Body of pancreas (tissue), 4 donors: ENCODE data around the gene CXADR. TPM values are rescaled to one million over a fixed set of nuclear protein-coding genes. Genes with fewer than 3 reads are reported as not detected.
"Not testable (repeated sequence)": the region's sequence is repeated elsewhere in the genome, so short reads cannot be mapped to it uniquely, and the experiment has no call there.

Experiments used
- ATAC-seq: fragments of 150-250 bp; one replicate; pipeline ENCODE4 v1.9.1; 2016
- DNase-seq, 4 donors: peaks; one replicate each; pipeline ENCODE4 v3.0.0-alpha.2; 2019
- H3K27ac ChIP-seq, 4 donors: fragments of 200-600 bp; sonication (generic); 1 replicate in 3 of 4; 2 replicates in 1 of 4; pipeline versions ENCODE4 v1.5.1 to v1.6.1; 2016 to 2019; ENCODE audit warnings: mild to moderate bottlenecking in 1 of 4, mixed read lengths in 1 of 4, moderate library complexity in 1 of 4
- H3K27me3 ChIP-seq, 2 donors: fragments of 200-600 bp; sonication (generic); one replicate each; pipeline ENCODE4 v1.6.0; 2016; ENCODE audit warnings: mild to moderate bottlenecking in 1 of 2
- H3K36me3 ChIP-seq, 2 donors: fragments of 200-600 bp; sonication (generic); replicated peaks in 1 of 2; 2 replicates each; pipeline ENCODE4 v1.5.1; 2016; ENCODE audit warnings: low read depth in 2 of 2; ENCODE audit not compliant: insufficient read depth in 1 of 2
- H3K4me1 ChIP-seq: fragments of 200-600 bp; sonication (generic); one replicate; pipeline ENCODE4 v1.6.0; 2016
- H3K4me3 ChIP-seq, 2 donors: fragments of 200-600 bp; sonication (generic); 1 replicate in 1 of 2; 2 replicates in 1 of 2; pipeline ENCODE4 v1.5.1; 2016 to 2019
- H3K9me3 ChIP-seq, 3 donors: fragments of 200-600 bp; sonication (generic); 1 replicate in 2 of 3; 2 replicates in 1 of 3; pipeline ENCODE4 v1.5.1; 2016
- CTCF ChIP-seq, 7 experiments: fragments of 450-650 bp in 4 of 7; fragments of 200-600 bp in 3 of 7; sonication (generic) in 3 of 7; IDR thresholded peaks; one replicate each; pipeline ENCODE4 v1.5.1; 2016 to 2019; ENCODE audit warnings: antibody characterized with exemption in 7 of 7
- POLR2A ChIP-seq, 3 donors: fragments of 450-650 bp; IDR thresholded peaks; one replicate each; pipeline ENCODE4 v1.6.1; 2016; ENCODE audit warnings: antibody characterized with exemption in 3 of 3, mild to moderate bottlenecking in 2 of 3
- WGBS, 2 donors: methylation state at CpG; one replicate each; pipeline ENCODE4 v1.1.5; 2017; 5-methylcytosine and 5-hydroxymethylcytosine counted together
- intact Hi-C: fragments of 100-400 bp; cut with DNase I; formaldehyde crosslinking; loops from one replicate; pipeline ENCODE4 v1.15.1; 2023
- total RNA-seq, 2 donors: library from RNA; depleted of rRNA; stranded (reverse); fragments of >200 nt; gene quantifications; one replicate each; pipeline ENCODE4 v1.1.0, GENCODE V29; 2016

CXADR gene
- total RNA-seq, 2 donors from 2014 or later: 28.8 to 41.9 TPM

- TF ChIP-seq POLR2A (IDR thresholded peaks at IDR 0.05) (no peak), CTCF (IDR thresholded peaks at IDR 0.05) (no peak)
- 59 to 61% methylated on average over 4 of the region's 4 CpGs for WGBS, 2 donors
- ATAC-seq: no peak
Observed at GRCh38 chr21:17501107-17502006, 11.5 kb upstream of the CXADR start.

GRCh38 chr21:17502985-17503384 is 9.9 kb upstream of the CXADR start:
- 83 to 94% methylated on average over 5 of the region's 5 CpGs for WGBS, 2 donors
- DNase-seq, H3K4me3 ChIP-seq, H3K27me3 ChIP-seq, H3K9me3 ChIP-seq, intact Hi-C loops, H3K27ac ChIP-seq, ATAC-seq, H3K36me3 ChIP-seq, H3K4me1 ChIP-seq: not testable (repeated sequence)

More at GRCh38 chr21:17501107-17502006, 11.5 kb upstream of the CXADR start:
- no peaks in the 10 kb centered on the region for H3K4me1 ChIP-seq
- no peaks in the 10 kb centered on the region for H3K27me3 ChIP-seq
- no peak for DNase-seq
- no peak overlapping the region for H3K4me3 ChIP-seq
- no peak overlapping the region for H3K27ac ChIP-seq
- H3K9me3 ChIP-seq: no peaks in the 10 kb centered on the region
- intact Hi-C loops: no loop called here
- no peaks in the 10 kb centered on the region for H3K36me3 ChIP-seq

- WGBS, 2 donors: 63% methylated on average over 7 of the region's 7 CpGs
Observed at GRCh38 chr21:17506951-17507350, 5.9 kb upstream of the CXADR start.

GRCh38 chr21:17507591-17507990 is 5.3 kb upstream of the CXADR start:
- Histone ChIP-seq H3K4me1 (peaks cover 10% of the 10 kb centered on the region), H3K4me3 (no peak overlapping the region), H3K27me3 (no peaks in the 10 kb centered on the region), H3K36me3 (no peaks in the 10 kb centered on the region), H3K9me3 (no peaks in the 10 kb centered on the region), H3K27ac (no peak overlapping the region)
- intact Hi-C loops: no loop called here
- no peak for TF ChIP-seq POLR2A (IDR thresholded peaks at IDR 0.05)
- 86 to 90% methylated on average over 5 of the region's 5 CpGs for WGBS, 2 donors
- DNase-seq (no peak), ATAC-seq (no peak)

More at GRCh38 chr21:17506951-17507350, 5.9 kb upstream of the CXADR start:
- no peaks in the 10 kb centered on the region for H3K9me3 ChIP-seq
- no peak overlapping the region for H3K4me3 ChIP-seq
- peaks cover 7% of the 10 kb centered on the region for H3K4me1 ChIP-seq
- H3K27ac ChIP-seq: no peak overlapping the region
- intact Hi-C loops: no loop called here
- H3K36me3 ChIP-seq: no peaks in the 10 kb centered on the region
- no peak for ATAC-seq
- TF ChIP-seq POLR2A (IDR thresholded peaks at IDR 0.05): no peak
- no peak for TF ChIP-seq CTCF (IDR thresholded peaks at IDR 0.05)
- H3K27me3 ChIP-seq: no peaks in the 10 kb centered on the region
- no peak for DNase-seq

- H3K27me3 ChIP-seq: no peaks in the 10 kb centered on the region
- H3K36me3 ChIP-seq: no peaks in the 10 kb centered on the region
- peak overlapping the region; percentile 24 to 50 for H3K4me3 ChIP-seq
- peaks cover 37% of the 10 kb centered on the region for H3K4me1 ChIP-seq
- DNase-seq (peak; percentile 47 to 66 (median 51)), ATAC-seq (peak; percentile 51)
- H3K27ac ChIP-seq: peak overlapping the region; percentile 92 to 97 (median 94)
- no peaks in the 10 kb centered on the region for H3K9me3 ChIP-seq
- WGBS, 2 donors: 1% methylated on average over 32 to 45 of the region's 69 CpGs
- TF ChIP-seq CTCF (IDR thresholded peaks at IDR 0.05) (peak in 2 of 7 experiments; percentile 10 to 18), POLR2A (IDR thresholded peaks at IDR 0.05) (no peak)
- intact Hi-C loops: no loop called here
Observed at GRCh38 chr21:17513214-17514123, 626 bp downstream of the CXADR start.
